Mononuclear cell (primary cell): ENCODE results near the gene KIAA1671. TPM values are rescaled to one million over a fixed set of nuclear protein-coding genes. Genes with fewer than 3 reads are reported as not detected.
"Not testable (repeated sequence)": the region's sequence is repeated elsewhere in the genome, so short reads cannot be mapped to it uniquely, and the experiment has no call there.

Experiments used
- H3K27me3 ChIP-seq: 2 replicates; pipeline ENCODE4 v1.6.0; 2011; ENCODE audit warnings: low read length, control low read depth; ENCODE audit not compliant: insufficient read depth
- H3K4me1 ChIP-seq: 2 replicates; pipeline ENCODE4 v1.5.1; 2011; ENCODE audit warnings: mild to moderate bottlenecking, low read length, control low read depth; ENCODE audit not compliant: insufficient read depth
- H3K4me3 ChIP-seq: 2 replicates; pipeline ENCODE4 v1.5.1; 2011; ENCODE audit warnings: mild to moderate bottlenecking, low read length, moderate library complexity
- H3K9me3 ChIP-seq: 2 replicates; pipeline ENCODE4 v1.5.1; 2011; ENCODE audit warnings: low read depth, mild to moderate bottlenecking, control low read depth, low read length
- total RNA-seq: library from RNA; depleted of rRNA; stranded (reverse); fragments of >200 nt; gene quantifications from one replicate; pipeline ENCODE4 v1.2.3, GENCODE V29; 2012

Gene KIAA1671
- total RNA-seq, result 0.31 TPM

DNA sequence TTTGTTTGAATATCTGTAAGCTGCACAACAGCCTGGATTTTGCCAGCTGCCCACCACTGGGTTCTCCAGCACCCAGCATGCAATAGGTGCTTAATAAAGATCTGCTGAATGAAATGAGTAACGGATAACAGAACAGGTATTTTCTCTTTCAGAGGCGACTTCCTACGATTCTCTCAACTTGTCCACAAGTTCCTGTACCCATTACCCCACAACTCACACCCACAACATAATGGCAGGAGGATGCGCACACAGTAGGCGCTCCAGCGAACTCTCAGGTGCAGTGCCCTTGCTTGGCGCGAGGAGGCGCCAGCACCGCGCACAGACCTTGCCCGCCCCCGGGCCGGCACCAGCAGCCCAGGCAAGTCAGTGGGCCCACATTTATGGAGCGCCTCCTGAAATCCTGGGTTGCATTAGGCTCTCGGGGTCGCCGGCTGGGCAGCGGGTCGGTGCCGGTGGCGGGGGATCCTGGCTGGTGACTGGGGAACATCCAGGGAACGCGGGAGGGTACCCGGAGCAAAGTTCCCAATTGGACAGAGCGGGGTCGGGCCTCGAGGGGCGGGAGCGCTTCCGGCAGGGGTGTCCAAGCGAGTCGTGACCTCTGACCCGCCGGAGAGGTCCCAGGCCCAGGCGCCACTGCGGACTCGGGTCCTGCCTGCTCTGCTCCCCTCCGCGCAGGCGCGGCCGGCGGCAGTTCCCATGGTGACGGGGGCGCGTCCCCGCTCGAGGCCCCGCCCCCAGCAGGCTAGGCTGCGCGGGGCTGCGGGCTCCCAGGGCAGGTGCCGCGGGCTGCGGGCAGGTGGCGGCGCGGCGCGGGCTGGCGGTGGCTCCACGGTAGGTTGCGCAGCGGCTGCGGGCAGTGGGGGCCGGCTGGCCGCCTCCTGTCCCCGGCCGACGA, at the start of gene KIAA1671:
Gene KIAA1671 (plus strand): TSS at position 775 of the 895 bp plus-strand sequence. CDS start 75,284 bp downstream, outside the sequence.
- peak within 1 kb of the TSS; percentile 42 for H3K4me3 ChIP-seq

DNA sequence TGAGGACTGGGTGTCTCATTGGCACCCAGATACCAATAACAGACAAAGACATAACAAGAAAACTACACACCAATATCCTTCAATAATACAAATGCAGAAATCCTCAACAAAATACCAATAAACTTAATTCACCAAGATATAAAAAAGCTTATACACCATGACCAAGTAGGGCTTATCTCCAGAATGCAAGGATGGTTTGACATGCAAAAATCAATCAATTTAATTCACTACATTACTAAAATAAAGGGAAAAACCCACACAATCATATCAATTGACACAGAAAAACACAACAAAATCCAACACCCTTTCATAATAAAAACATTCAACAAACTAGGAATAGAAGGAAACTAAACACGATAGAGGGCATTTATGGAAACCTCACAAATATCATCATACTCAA, 46.6 kb upstream of the KIAA1671 start:
- Histone ChIP-seq H3K4me1 (no peaks in the 10 kb centered on the region), H3K27me3 (no peaks in the 10 kb centered on the region), H3K4me3 (no peak overlapping the region), H3K9me3 (peaks cover 7% of the 10 kb centered on the region)

More for the DNA sequence above, at the start of gene KIAA1671:
- H3K4me1 ChIP-seq, result peaks cover 14% of the 10 kb centered on the region
- H3K27me3 ChIP-seq, result peaks cover 41% of the 10 kb centered on the region
- no peaks in the 10 kb centered on the region for H3K9me3 ChIP-seq

DNA sequence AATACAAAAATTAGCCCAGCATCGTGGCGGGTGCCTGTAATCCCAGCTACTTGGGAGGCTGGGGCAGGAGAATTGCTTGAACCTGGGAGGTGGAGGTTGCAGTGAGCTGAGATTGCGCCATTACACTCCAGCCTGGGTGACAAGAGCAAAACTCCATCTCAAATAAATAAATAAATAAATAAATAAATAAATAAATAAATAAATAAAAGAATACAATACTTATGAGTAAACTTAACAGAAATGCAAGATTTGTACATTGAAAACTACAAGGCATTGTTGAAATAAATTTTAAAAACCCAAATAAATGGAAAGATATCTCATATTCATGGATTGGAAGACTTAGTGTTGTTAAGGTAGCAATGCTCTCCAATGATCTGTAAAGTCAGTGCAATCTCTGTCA, 45.4 kb upstream of the KIAA1671 start:
- not testable (repeated sequence) for H3K4me3 ChIP-seq, H3K4me1 ChIP-seq, H3K9me3 ChIP-seq, H3K27me3 ChIP-seq

DNA sequence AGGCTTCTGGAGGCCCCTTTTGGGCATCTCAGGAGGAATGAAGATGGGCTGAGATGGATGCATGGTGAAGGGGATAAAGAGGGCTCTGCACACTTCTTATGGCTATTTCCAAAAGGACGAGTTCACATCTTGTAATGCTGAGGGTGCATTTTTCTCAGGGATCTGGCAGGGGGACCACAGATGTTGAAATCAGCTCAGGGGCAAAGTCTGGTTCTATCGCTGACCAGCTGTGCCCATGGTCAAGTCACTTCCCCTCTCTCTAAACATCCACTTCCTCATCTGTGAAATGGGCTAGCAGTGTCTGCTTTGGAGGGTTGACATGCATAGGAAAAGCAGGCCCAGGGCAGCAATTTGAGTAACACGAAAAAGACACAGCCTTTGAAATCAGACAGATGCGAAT, 32.5 kb upstream of the KIAA1671 start:
- no peaks in the 10 kb centered on the region for H3K9me3 ChIP-seq
- no peak overlapping the region for H3K4me3 ChIP-seq
- no peaks in the 10 kb centered on the region for H3K4me1 ChIP-seq
- H3K27me3 ChIP-seq, result no peaks in the 10 kb centered on the region

DNA sequence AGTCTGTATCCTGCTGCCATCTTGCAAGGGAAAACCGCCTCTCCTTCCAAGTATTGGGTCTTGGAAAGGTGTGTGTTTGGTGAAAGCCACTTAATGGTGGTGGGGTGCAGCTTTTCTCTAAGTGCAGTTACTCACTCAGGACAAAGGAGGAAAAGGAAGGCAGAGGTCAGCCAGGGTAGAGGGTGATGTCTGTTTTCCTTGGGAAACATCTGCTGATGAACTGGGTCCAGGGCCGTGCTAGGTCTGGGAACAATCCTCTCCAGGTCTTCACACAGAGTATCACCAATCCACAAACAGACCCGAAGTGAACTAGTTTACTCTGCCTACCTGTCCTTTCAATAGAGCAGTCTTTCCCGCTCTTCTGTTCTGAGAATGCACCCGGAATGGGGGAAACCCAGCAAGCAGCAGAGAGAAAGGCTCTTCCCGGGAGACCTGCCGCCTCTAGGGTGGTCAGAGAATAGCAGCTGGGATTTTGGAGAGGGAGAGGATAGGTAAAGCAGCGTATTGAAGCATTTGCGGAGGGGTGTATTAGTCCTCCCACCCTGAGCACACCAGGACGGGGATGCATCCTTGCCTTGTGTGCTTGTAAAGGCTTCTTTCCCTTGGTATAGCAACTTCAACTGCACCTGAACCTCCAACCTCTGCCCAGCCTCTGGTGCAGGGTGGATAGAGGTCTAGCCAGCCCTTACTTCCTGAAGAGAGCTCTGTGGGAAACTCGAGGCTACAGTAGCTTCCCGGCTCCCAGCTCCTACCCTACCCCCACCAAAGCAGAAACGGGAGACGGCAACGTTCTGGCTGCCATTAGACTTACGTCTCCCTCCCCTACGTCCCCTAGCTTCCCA, 26.7 kb upstream of the KIAA1671 start:
- H3K9me3 ChIP-seq, result no peaks in the 10 kb centered on the region
- H3K4me1 ChIP-seq, result no peaks in the 10 kb centered on the region
- no peak overlapping the region for H3K4me3 ChIP-seq

DNA sequence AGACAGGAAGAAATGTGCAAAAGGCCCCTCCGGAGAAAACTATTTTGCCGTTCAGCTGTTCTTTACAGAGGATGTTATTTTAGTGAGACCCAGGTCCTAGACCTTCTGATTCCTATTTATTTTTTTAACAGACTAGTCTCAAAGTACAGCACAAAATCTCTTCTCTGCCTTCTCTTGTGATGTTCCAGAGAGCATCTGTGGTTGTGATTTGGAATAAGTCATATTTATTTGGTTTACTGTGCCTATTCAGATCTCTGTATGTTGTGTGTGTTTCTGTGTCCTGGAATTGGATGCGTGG, 26.1 kb upstream of the KIAA1671 start:
- Histone ChIP-seq H3K4me3 (no peak overlapping the region), H3K4me1 (no peaks in the 10 kb centered on the region), H3K9me3 (no peaks in the 10 kb centered on the region), H3K27me3 (no peaks in the 10 kb centered on the region)

More for the DNA sequence above, 26.7 kb upstream of the KIAA1671 start:
- no peaks in the 10 kb centered on the region for H3K27me3 ChIP-seq

DNA sequence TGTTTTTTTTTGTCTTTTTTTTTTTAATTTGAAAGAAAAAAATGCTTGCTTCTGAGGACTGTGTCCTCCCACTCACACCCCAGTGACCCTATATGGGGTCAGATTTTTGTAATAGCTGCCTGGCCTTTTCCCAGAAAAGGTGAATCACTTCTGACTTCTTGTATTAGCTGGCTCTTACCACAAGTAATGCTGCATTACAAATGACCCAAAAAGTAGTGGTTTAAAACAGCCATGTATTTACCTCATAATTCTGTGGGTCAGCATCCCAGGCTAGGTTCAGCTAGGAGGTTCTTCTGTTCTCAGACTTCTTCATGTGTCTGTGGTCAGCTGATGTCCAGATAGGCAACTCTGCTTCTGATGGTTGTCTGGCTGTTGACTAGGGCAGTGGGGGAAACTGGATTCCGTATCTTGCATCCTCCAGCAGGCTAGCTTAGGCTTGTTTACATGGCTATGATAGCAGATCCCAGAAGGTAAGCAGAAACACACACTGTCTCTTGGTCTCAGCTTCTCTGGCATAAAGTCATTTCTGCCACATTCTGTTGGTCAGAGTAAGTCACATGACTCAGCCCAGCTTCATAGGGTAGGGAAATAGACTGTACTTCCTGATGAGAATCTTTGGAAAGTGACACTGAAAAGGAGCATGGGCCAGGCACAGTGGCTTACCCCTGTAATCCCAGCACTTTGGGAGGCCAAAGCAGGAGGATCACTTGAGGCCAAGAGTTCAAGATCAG, 25.5 kb upstream of the KIAA1671 start:
- no peaks in the 10 kb centered on the region for H3K4me1 ChIP-seq
- no peaks in the 10 kb centered on the region for H3K27me3 ChIP-seq
- H3K9me3 ChIP-seq, result no peaks in the 10 kb centered on the region
- H3K4me3 ChIP-seq, result no peak overlapping the region

DNA sequence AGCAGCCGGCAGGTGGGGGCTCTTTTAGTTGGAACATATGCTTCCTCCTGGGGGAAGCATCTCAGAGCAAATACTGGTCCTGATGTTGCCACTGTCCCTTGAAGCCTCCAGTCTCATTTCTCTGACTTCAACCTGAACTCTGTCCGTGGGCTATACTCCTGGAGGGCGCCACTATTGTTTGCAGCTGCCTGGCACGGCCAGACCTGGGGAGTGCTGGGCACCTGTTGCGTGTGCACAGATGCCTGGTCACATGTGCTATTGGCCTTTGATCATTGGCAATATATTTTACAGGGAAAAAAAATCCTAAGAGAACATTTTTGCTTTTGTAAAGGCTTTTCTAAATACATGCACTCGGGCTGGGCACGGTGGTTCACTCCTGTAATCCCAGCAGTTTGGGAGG, 24.2 kb upstream of the KIAA1671 start:
- H3K4me3 ChIP-seq, result no peak overlapping the region
- H3K27me3 ChIP-seq, result no peaks in the 10 kb centered on the region
- no peaks in the 10 kb centered on the region for H3K9me3 ChIP-seq
- H3K4me1 ChIP-seq, result no peaks in the 10 kb centered on the region

DNA sequence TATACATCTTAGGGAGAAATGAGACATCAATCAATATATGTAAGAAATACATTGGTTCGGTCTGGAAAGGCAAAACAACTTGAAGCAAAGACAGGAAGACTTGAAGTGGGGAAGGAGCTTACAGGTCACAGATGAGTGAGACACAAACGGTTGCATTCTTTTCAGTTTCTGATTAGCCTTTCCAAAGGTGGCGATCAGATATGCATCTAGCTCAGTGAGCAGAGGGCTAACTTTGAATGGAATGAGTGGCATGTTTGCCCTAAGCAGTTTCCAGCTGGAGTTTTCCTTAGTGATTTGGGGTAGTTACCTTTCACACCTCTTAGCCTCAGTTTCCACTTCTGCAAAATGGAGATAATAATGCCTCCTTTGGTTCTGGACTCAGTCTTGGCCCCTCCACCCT, 21.8 kb upstream of the KIAA1671 start:
- Histone ChIP-seq H3K9me3 (no peaks in the 10 kb centered on the region), H3K27me3 (no peaks in the 10 kb centered on the region), H3K4me1 (no peaks in the 10 kb centered on the region), H3K4me3 (no peak overlapping the region)

DNA sequence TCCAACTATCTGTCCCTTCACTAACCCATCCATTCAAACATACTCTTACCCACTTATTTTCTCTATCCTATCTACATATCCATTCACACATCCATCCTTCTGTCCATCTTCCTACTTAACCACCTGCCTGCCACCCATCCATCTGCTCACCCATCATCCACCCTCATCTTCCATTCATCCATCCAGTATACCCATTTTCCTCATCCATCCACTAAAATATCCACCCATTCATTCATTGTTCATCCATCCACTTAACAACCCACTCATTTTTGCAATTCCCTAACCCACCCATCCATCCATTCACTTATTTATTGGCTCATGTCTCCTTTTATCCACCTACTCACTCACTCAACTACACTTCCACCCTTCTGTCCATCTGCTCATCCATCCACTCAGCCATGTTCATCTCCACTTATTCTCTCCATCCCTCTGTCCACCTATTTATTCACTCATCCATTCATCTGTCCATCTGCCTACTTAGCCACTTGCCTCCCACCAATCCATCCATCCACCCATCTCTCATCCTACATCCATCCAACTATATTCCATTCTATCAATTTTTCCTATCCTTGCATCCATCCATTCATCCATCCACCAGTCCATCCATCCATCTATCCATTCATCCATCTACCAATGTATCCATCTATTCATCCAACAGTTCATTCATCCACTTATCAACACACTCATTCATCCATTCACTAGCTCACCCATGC, 16.6 kb upstream of the KIAA1671 start:
- Histone ChIP-seq H3K4me3 (no peak overlapping the region), H3K9me3 (no peaks in the 10 kb centered on the region), H3K27me3 (no peaks in the 10 kb centered on the region)

DNA sequence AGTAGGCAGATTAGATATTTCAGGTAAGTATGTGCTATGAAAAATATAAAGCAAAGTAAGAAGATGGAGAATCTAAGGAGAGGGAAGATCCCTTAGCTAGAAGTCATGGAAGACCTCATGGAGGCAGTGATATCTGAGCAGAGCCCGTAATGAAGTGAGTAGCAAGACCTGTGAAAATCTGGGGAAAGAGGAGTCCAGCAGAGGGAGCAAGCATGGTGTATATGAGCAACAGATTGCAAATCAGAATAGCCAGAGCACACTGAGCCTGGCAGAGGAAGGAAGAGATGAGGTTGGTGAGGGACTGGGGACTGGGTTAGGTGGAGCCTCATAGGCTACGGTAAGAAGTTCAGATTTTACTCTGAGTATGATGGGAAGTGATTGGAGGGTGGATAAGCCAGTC, 15.4 kb upstream of the KIAA1671 start:
- Histone ChIP-seq H3K4me1 (no peaks in the 10 kb centered on the region), H3K9me3 (no peaks in the 10 kb centered on the region), H3K4me3 (no peak overlapping the region), H3K27me3 (no peaks in the 10 kb centered on the region)

More for the DNA sequence above, 16.6 kb upstream of the KIAA1671 start:
- H3K4me1 ChIP-seq, result no peaks in the 10 kb centered on the region

DNA sequence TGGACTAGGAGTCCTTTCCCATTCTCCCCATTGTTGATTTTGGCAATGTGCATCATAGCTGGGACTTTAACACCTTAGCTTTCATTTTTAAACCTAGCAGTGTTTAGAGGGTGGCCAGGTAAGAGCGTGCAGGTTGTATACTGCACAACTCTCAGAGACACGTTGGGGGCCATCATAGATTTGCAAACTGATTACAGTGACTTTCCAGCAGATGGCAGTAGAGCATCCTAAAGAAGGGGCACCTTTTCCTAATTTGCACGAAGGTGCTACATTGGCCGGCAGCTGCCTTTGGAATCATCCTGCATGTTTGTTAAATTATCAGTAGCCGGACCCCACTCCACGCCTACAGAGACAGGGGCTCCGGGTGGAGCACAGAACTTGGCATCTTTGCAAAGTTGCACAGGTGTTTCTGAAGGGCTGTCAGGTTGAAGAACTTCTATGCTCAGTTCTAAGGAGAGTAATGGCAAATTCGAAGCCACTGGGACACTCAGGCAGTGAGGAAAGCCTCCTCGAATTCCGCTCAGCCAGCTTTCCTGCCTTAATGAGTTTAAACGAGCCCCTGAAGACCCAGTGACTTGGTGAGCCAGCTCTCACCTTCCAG, 13.7 kb upstream of the KIAA1671 start:
- Histone ChIP-seq H3K27me3 (no peaks in the 10 kb centered on the region), H3K9me3 (no peaks in the 10 kb centered on the region), H3K4me1 (no peaks in the 10 kb centered on the region), H3K4me3 (no peak overlapping the region)

DNA sequence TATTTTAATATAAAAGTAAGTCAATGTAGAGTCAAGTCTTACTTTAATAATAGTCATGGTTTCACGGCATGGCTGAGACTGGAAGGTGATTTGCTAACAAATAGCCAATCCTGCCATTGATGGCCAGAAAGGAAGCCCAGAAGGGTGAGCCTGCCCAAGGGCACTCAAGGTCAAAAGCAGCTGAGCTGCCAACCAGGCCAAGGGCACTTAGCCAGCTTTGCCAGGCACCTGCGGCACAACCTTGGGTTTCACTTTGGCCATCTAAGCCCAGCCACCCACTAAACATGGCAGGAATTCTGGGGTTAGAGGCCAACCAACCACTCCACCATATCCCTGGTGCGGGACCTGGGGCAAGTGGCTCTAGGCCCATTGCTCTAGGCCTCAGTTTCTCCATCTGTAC, 10.2 kb upstream of the KIAA1671 start:
- no peaks in the 10 kb centered on the region for H3K4me1 ChIP-seq
- H3K4me3 ChIP-seq, result no peak overlapping the region
- H3K9me3 ChIP-seq, result no peaks in the 10 kb centered on the region
- no peaks in the 10 kb centered on the region for H3K27me3 ChIP-seq

DNA sequence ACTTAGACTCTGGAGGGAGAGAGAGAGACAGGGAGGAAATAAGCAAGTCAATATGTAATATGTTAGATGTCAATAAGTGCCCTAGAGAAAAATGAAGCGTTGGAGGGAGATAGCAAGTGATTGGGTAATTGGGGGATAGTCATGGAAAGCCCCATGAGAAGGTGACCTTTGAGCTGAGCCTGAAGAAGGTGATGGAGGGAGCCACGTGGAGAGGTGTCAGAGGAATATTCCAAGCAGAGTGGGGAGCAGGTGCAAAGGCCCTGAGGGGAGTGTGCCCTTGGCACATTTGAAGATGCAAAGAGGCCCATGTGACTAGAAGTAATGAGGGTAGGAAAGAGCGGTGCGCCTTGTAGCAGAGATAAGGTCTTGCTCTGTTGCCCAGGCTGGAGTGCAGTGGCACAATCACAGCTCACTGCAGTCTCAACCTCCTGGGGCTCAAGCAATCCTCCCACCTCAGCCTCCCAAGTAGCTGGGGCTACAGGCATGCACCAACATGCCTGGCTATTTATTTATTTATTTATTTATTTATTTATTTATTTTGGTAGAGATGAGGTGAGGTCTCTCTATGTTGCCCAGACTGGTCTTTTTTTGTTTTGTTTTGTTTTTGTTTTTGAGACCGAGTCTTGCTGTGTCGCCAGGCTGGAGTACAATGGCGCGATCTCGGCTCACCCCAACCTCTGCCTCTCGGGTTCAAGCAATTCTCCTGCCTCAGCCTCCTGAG, 8.1 kb upstream of the KIAA1671 start:
- Histone ChIP-seq H3K9me3 (no peaks in the 10 kb centered on the region), H3K27me3 (no peaks in the 10 kb centered on the region), H3K4me3 (no peak overlapping the region), H3K4me1 (no peaks in the 10 kb centered on the region)
